BJ (cell line): Measurements from ENCODE around the gene DNAH8. TPM values are rescaled to one million over a fixed set of nuclear protein-coding genes. Genes with fewer than 3 reads are reported as not detected.

ENCODE experiments used
- CTCF ChIA-PET: fragments of 350-600 bp; formaldehyde crosslinking; extraction: SDS; loops from one replicate; lab custom pipeline; 2021; ENCODE audit warnings: antibody characterized with exemption, inconsistent platforms; lab: Yijun Ruan, JAX
- POLR2A ChIA-PET: fragments of 300-600 bp; sonication (Branson Sonifier 250); formaldehyde crosslinking; extraction: SDS; loops from one replicate; lab custom pipeline; 2021; ENCODE audit warnings: antibody characterized with exemption; lab: Charles Lee
- DNase-seq: peaks from one replicate; pipeline ENCODE4 v3.0.0-alpha.2; 2011; ENCODE audit warnings: low read depth
- H3K27me3 ChIP-seq: 2 replicates; pipeline ENCODE4 v1.6.0; 2011; ENCODE audit warnings: low read length; ENCODE audit not compliant: control insufficient read depth, insufficient read depth
- H3K36me3 ChIP-seq: 2 replicates; pipeline ENCODE4 v1.5.1; 2011; ENCODE audit warnings: low read length; ENCODE audit not compliant: control insufficient read depth, insufficient read depth
- H3K4me3 ChIP-seq: 2 replicates; pipeline ENCODE4 v1.5.1; 2011; ENCODE audit warnings: low read depth, mild to moderate bottlenecking, control low read depth, low read length
- polyA plus RNA-seq: library from polyadenylated mRNA; depleted of rRNA; stranded (reverse); fragments of >200 nt; gene quantifications from 2 replicates; pipeline ENCODE4 v1.2.3, GENCODE V29; 2011
- TF ChIP-seq, protein P1 (sequence below): IDR thresholded peaks from 2 replicates; pipeline ENCODE4 v1.5.1; 2011; ENCODE audit warnings: low read depth, mild to moderate bottlenecking, control low read depth, inconsistent platforms, low read length, moderate library complexity; ENCODE audit not compliant: insufficient read depth

DNAH8 gene
- polyA plus RNA-seq, 1 experiment = not detected

DNA sequence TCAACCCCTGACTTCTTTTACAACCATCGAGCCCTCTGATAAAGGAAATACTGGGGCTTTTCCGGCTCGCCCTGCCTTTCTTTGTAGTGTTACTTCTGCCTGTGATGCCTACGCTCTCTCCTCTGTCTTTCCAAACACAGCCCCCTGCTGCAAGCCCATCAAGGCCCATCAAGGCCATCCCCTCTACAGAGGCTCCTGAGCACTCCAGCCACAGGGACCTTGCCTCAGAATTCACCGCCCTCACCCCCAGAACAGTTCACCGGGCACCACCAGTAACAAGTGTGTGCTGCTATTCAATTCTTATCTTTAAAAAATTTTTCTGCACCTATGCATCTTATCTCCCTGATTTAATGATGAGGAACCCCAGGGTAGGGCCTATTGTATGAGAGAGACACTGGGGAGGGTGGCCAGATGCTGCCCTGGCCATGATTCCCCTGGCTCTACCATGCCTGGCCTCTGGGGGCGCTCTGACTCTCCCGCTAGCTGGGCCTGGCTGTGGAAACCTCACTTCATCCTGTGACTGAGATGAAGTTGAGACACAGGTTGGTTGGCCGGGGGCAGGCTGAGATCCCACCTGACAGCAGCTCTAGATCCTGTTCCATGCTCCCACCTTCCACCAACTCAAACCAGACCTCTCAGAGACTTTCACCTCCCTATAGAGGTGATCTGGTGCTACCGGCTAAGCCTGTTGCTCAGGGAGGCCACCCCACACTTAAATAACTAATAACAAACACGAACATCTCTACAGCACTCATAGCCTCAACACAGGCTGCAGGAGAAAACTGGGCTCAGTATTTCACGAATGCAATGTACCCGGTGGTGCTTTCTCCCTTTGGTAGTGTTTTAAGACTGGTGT is 314.3 kb downstream of the DNAH8 start:
- H3K4me3 ChIP-seq = no peak overlapping the region
- no peaks in the 10 kb centered on the region for H3K36me3 ChIP-seq
- peaks cover 1% of the 10 kb centered on the region; the same call in 1 of the 2 replicates for H3K27me3 ChIP-seq
- ChIA-PET CTCF (interaction anchor here (1.0 to 1.5 kb wide), 3 partner anchors 16 to 273 kb away, joined by 3 to 4 read pairs (median 3); no protein-coding TSS in a partner anchor), POLR2A (no interaction called here)
- TF ChIP-seq, protein P1, sequence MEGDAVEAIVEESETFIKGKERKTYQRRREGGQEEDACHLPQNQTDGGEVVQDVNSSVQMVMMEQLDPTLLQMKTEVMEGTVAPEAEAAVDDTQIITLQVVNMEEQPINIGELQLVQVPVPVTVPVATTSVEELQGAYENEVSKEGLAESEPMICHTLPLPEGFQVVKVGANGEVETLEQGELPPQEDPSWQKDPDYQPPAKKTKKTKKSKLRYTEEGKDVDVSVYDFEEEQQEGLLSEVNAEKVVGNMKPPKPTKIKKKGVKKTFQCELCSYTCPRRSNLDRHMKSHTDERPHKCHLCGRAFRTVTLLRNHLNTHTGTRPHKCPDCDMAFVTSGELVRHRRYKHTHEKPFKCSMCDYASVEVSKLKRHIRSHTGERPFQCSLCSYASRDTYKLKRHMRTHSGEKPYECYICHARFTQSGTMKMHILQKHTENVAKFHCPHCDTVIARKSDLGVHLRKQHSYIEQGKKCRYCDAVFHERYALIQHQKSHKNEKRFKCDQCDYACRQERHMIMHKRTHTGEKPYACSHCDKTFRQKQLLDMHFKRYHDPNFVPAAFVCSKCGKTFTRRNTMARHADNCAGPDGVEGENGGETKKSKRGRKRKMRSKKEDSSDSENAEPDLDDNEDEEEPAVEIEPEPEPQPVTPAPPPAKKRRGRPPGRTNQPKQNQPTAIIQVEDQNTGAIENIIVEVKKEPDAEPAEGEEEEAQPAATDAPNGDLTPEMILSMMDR = peak; percentile 82
- DNase-seq = no peak

DNA sequence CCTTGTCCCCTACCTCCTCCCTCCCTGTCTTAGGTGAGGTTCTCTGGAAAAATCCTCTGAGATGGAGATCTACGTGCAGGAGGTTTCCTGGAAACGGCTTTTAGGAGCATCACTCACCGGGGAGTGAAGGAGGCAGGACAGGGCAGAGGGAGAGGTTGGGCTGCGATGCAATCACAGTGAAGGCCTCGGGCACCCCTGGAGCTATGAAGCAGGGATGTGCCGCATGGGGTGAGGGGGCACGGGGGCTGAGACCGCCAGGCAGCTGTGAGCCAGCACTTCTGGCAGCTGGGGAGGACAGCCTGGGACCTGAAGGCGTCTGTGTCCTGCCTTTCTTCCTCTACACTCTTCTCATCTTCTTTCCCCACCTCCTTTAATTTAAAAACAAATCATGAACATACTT is 320.6 kb downstream of the DNAH8 start:
- Histone ChIP-seq H3K36me3 (no peaks in the 10 kb centered on the region), H3K27me3 (peaks cover 4% of the 10 kb centered on the region; the same call in 1 of the 2 replicates), H3K4me3 (no peak overlapping the region)
- ChIA-PET POLR2A (no interaction called here), CTCF (interaction anchor here (0.6 to 1.5 kb wide), 2 partner anchors 12 to 68 kb away, joined by 3 to 4 read pairs; no protein-coding TSS in a partner anchor)
- TF ChIP-seq, protein P1 = no peak
- no peak for DNase-seq

DNA sequence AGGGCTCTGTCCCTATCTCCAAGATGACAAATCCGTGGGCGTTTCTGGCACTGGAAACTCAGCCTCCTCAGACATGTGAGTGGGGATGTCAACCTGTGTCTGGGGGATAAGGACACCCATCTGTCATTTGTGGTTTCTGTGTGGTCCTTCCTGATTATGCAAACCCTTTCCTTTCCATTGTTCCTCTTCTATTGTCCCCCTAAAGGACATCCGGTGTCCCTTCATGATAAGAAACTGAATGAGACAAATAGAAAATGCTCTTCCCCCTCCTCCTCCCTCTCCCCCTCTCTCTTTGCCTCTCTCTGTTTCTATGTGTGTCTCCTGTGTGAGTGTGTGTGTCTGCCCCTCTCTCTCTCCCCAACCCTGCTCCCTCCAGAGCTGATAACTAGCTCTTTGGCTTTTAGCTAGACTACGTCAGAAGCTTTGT is 322.0 kb downstream of the DNAH8 start:
- TF ChIP-seq, protein P1 = no peak
- ChIA-PET CTCF (interaction anchor here (1.5 kb wide), 1 partner anchor 14 kb away, joined by 3 read pairs; no protein-coding TSS in a partner anchor), POLR2A (no interaction called here)
- DNase-seq = no peak
- no peak overlapping the region for H3K4me3 ChIP-seq
- H3K27me3 ChIP-seq = peaks cover 4% of the 10 kb centered on the region; the same call in 1 of the 2 replicates
- no peaks in the 10 kb centered on the region for H3K36me3 ChIP-seq

DNA sequence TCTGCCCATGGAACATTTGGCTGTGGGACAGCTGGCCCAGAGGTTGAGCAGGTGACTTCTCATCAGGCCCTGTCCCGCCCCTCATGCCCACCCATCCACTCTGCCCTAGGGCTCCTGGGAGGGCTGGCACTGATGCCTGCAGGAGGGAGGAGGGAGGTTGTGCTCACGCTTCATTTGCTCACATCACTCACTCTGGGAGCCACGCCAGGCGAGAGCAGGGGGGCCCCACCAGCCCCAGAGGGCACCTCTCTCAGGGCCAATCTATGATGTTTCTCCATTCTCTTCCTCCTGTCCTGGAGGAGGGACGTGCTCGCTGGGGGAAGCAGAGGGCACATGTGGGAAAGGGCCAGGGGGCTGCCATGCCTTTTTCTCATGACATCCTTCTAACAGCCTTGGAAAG is 322.6 kb downstream of the DNAH8 start:
- ChIA-PET CTCF (no interaction called here), POLR2A (no interaction called here)
- no peak for DNase-seq
- Histone ChIP-seq H3K27me3 (peaks cover 4% of the 10 kb centered on the region; the same call in 1 of the 2 replicates), H3K4me3 (no peak overlapping the region), H3K36me3 (no peaks in the 10 kb centered on the region)
- TF ChIP-seq, protein P1 = no peak

DNA sequence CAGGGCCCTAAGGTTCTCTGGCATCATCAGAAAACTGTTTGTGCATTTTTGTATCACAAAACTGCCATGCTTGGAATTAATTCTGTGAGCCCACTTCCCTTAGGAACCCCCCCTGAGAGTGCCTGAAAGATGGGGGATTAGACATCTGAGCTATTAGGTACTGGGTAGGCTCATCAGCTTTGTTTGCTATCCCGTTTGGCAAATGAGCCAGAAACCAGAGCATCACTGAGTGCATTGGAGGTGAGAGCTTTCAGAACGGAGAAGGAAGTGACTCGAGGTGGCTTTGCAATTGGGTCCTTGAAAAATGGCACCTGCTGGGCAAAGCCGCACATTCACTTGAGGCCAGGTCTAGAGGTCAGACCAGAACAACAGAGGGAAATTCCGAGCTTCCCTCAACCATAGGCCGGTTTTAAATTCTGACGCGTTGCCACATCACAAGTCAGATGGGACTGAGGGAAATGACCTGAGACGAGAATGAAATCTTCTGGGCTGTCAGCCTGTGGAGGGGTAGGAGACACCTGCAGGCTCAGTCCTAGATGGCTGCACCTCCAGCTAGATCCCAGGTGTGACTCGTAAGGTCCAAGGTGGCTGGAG is 325.1 kb downstream of the DNAH8 start:
- Histone ChIP-seq H3K27me3 (0 out of 2 replicates have a peak, but pooled peaks cover 3% of the 10 kb centered on the region), H3K36me3 (no peaks in the 10 kb centered on the region), H3K4me3 (no peak overlapping the region)
- TF ChIP-seq, protein P1 = no peak
- ChIA-PET POLR2A (no interaction called here), CTCF (no interaction called here)
- no peak for DNase-seq
